ENCODE measurements around the gene CEP131. TPM values are rescaled to one million over a fixed set of nuclear protein-coding genes. Genes with fewer than 3 reads are reported as not detected.

Gene CEP131
- total RNA-seq, 1 experiment from 2014 or later, result 5.1 TPM

- Histone ChIP-seq H4K20me1 (ENCODE audit: insufficient read depth, low read depth, low read length) (no peaks in the 10 kb centered on the region; the same call in 1 of the 2 replicates), H3K4me3 (ENCODE audit: low read length) (no peak overlapping the region), H3K9me2 (replicated peaks; ENCODE audit: insufficient read depth, low read length) (no peaks in the 10 kb centered on the region), H2AFZ (ENCODE audit: low read length) (no peak overlapping the region), H3K9ac (ENCODE audit: low read length) (no peak overlapping the region), H3K27ac (ENCODE audit: low read length) (no peak overlapping the region), H3K4me2 (ENCODE audit: low read depth, low read length, poor library complexity, severe bottlenecking) (no peak overlapping the region), H3K4me1 (ENCODE audit: low read length) (peaks cover 11% of the 10 kb centered on the region), H3K27me3 (ENCODE audit: low read length) (no peaks in the 10 kb centered on the region), H3K9me3 (ENCODE audit: low read length) (no peaks in the 10 kb centered on the region), H3K36me3 (ENCODE audit: insufficient read depth, low read length) (no peaks in the 10 kb centered on the region), H3K79me2 (ENCODE audit: low read length) (peaks cover 23% of the 10 kb centered on the region)
- no peak for DNase-seq
Observed at GRCh38 chr17:81233811-81234505, 11.2 kb upstream of the CEP131 start.

DNA sequence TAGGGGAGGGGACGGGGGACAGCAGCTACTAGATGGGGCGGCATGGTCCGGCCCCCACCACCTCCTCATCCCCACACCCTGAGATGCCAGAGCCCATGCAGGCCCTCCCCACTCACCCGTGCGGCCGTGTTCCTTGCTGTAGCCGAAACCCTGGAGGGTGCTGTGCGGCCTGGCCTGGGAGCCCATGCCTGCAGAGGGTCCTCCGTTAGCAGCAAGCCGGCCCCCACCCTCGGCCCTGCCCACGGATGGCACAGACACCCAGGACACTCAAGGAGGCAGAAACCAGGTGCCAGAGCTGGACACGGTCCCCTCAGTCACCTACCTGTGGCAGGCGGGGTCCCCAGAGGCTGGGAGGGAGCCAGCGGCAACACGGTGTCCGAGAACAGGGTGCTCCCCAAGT lies 10.6 kb upstream of the CEP131 start:
- no peak overlapping the region for H2AFZ ChIP-seq (ENCODE audit: low read length)
- H3K4me2 ChIP-seq (ENCODE audit: low read depth, low read length, poor library complexity, severe bottlenecking), result no peak overlapping the region
- no peak for DNase-seq
- H3K9me3 ChIP-seq (ENCODE audit: low read length), result no peaks in the 10 kb centered on the region
- H3K27me3 ChIP-seq (ENCODE audit: low read length), result no peaks in the 10 kb centered on the region
- H3K27ac ChIP-seq (ENCODE audit: low read length), result no peak overlapping the region
- no peaks in the 10 kb centered on the region for H3K36me3 ChIP-seq (ENCODE audit: insufficient read depth, low read length)
- H3K4me1 ChIP-seq (ENCODE audit: low read length), result peaks cover 11% of the 10 kb centered on the region
- peaks cover 19% of the 10 kb centered on the region for H3K79me2 ChIP-seq (ENCODE audit: low read length)
- no peaks in the 10 kb centered on the region; the same call in 1 of the 2 replicates for H4K20me1 ChIP-seq (ENCODE audit: insufficient read depth, low read depth, low read length)
- no peak overlapping the region for H3K9ac ChIP-seq (ENCODE audit: low read length)
- no peaks in the 10 kb centered on the region for H3K9me2 ChIP-seq (replicated peaks; ENCODE audit: insufficient read depth, low read length)
- H3K4me3 ChIP-seq (ENCODE audit: low read length), result no peak overlapping the region

- H3K36me3 ChIP-seq (ENCODE audit: insufficient read depth, low read length), result no peaks in the 10 kb centered on the region
- H3K9me3 ChIP-seq (ENCODE audit: low read length), result no peaks in the 10 kb centered on the region
- H3K4me2 ChIP-seq (ENCODE audit: low read depth, low read length, poor library complexity, severe bottlenecking), result no peak overlapping the region
- no peak for DNase-seq
- H3K79me2 ChIP-seq (ENCODE audit: low read length), result peaks cover 14% of the 10 kb centered on the region
- H3K4me3 ChIP-seq (ENCODE audit: low read length), result no peak overlapping the region
- no peaks in the 10 kb centered on the region for H3K9me2 ChIP-seq (replicated peaks; ENCODE audit: insufficient read depth, low read length)
- no peaks in the 10 kb centered on the region for H3K27me3 ChIP-seq (ENCODE audit: low read length)
- no peaks in the 10 kb centered on the region; the same call in 1 of the 2 replicates for H4K20me1 ChIP-seq (ENCODE audit: insufficient read depth, low read depth, low read length)
- peaks cover 6% of the 10 kb centered on the region for H3K4me1 ChIP-seq (ENCODE audit: low read length)
- no peak overlapping the region for H3K27ac ChIP-seq (ENCODE audit: low read length)
- no peak overlapping the region for H3K9ac ChIP-seq (ENCODE audit: low read length)
- no peak overlapping the region for H2AFZ ChIP-seq (ENCODE audit: low read length)
Observed at GRCh38 chr17:81232616-81233241, 10.0 kb upstream of the CEP131 start.

DNA sequence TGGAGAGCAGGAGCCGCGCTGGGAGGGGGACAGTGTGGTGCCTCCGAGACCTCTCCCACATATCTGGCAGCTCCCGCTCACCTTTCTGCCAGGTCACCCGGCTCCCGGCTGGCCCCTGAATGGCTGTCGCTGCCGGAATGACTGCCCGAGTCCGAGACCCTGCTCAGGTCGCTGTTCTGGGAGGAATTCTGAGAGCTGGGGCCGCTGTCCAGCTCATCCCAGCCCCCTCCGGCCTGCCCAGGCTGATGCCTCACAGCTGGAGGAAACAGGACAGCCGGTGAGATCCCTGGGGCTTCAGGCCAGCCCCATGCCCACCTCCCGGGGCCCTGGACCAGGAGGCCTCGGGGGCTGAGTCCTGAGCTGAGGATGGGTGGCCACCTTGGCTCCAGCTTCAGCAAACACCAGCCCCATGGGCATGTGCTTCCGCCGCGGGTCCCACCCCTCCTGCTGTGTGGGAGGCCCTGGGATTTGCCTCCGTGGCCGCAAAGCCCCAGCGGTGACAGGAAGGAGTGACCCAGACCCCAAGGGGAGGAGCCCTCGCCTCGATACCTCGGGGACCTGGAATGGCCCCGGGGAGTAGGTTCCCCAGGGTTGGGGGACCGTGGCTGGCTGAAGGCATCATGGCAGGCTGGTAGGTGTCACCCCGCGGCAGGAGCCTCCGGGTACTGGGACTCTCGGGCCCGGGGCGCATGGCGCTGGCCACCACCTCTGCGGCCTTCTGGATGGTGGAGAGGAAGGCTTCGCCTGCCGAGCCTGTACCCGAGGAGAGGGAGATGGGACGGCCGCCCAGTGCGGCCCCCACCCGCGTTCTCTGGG lies 9.2 kb upstream of the CEP131 start:
- no peaks in the 10 kb centered on the region for H3K27me3 ChIP-seq (ENCODE audit: low read length)
- no peak overlapping the region for H3K4me3 ChIP-seq (ENCODE audit: low read length)
- H3K4me1 ChIP-seq (ENCODE audit: low read length), result no peaks in the 10 kb centered on the region
- no peak overlapping the region for H3K4me2 ChIP-seq (ENCODE audit: low read depth, low read length, poor library complexity, severe bottlenecking)
- no peak for DNase-seq
- peaks cover 6% of the 10 kb centered on the region for H3K79me2 ChIP-seq (ENCODE audit: low read length)
- H4K20me1 ChIP-seq (ENCODE audit: insufficient read depth, low read depth, low read length), result no peaks in the 10 kb centered on the region
- H3K9me2 ChIP-seq (replicated peaks; ENCODE audit: insufficient read depth, low read length), result no peaks in the 10 kb centered on the region
- no peaks in the 10 kb centered on the region for H3K9me3 ChIP-seq (ENCODE audit: low read length)
- H3K9ac ChIP-seq (ENCODE audit: low read length), result no peak overlapping the region
- no peaks in the 10 kb centered on the region for H3K36me3 ChIP-seq (ENCODE audit: insufficient read depth, low read length)
- H2AFZ ChIP-seq (ENCODE audit: low read length), result no peak overlapping the region
- H3K27ac ChIP-seq (ENCODE audit: low read length), result no peak overlapping the region

DNA sequence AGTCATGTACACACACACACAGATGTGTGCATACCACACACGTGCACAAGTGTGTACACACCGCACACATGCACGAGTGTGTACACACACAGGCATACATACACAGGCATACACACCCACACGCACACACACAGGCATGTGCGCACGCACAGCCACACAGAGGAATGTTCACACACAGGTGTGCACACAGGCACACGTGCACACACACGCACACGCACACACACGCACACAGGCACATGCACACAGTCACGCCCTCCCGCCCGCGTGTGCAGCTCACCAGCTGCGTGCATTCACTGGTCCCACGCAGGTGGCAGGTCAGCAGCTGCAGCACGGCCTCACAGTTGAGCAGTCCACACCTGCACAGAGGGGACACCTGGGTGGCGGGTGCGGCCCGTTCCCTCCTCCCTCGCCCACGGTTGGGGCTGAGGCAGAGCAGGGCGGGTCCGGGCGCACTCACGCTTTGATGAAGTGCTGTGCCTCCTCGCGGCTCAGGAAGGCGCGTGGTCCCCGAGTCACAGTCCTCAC lies 8.4 kb upstream of the CEP131 start:
- Histone ChIP-seq H3K9ac (ENCODE audit: low read length) (no peak overlapping the region), H3K27ac (ENCODE audit: low read length) (no peak overlapping the region), H3K27me3 (ENCODE audit: low read length) (no peaks in the 10 kb centered on the region), H3K4me2 (ENCODE audit: low read depth, low read length, poor library complexity, severe bottlenecking) (no peak overlapping the region), H3K4me3 (ENCODE audit: low read length) (no peak overlapping the region), H3K79me2 (ENCODE audit: low read length) (no peaks in the 10 kb centered on the region; the same call in 1 of the 2 replicates), H3K9me2 (replicated peaks; ENCODE audit: insufficient read depth, low read length) (no peaks in the 10 kb centered on the region), H2AFZ (ENCODE audit: low read length) (no peak overlapping the region), H3K36me3 (ENCODE audit: insufficient read depth, low read length) (no peaks in the 10 kb centered on the region), H3K4me1 (ENCODE audit: low read length) (no peaks in the 10 kb centered on the region), H4K20me1 (ENCODE audit: insufficient read depth, low read depth, low read length) (no peaks in the 10 kb centered on the region), H3K9me3 (ENCODE audit: low read length) (no peaks in the 10 kb centered on the region)
- no peak for DNase-seq

DNA sequence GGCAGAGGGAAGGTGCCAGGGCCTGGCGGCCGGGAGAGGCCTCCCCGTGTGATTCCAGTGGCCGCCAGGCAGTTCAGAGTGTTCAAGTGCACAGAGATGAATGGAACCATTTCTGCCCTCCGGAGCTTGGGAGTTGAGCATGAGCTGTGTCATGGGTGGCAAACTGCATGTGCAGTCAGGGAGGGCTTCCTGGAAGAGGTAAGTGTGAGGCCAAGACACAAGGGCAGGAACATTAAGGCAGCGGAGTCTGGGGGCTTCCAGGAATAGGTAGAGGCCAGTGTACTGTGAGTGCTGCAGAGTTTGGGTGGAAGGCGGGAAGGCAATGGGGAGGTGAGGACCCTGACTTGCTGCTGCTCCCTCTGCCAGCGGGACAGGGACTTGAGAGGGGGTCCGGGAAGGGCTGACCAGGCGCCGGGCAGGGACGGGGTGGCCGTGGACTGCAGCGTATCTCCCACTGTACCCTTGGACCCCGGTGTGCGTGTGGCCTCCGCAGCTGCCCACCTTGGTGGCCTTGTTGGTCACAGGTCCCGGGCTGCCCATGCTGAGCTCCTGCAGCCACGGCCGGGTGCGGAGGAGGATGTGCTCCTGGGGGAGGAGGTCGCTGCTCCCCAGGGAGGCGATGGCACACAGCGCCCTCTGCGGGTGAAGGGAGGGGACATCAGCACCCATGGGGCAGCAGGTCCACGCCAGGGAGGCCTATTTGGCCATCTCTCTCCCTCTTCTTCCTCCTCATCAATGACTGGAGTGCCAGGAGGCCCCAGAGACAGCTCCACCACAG lies 7.5 kb upstream of the CEP131 start:
- no peak overlapping the region for H3K4me2 ChIP-seq (ENCODE audit: low read depth, low read length, poor library complexity, severe bottlenecking)
- no peaks in the 10 kb centered on the region for H3K27me3 ChIP-seq (ENCODE audit: low read length)
- H3K79me2 ChIP-seq (ENCODE audit: low read length), result no peaks in the 10 kb centered on the region
- H4K20me1 ChIP-seq (ENCODE audit: insufficient read depth, low read depth, low read length), result no peaks in the 10 kb centered on the region
- H3K9ac ChIP-seq (ENCODE audit: low read length), result no peak overlapping the region
- no peak overlapping the region for H3K27ac ChIP-seq (ENCODE audit: low read length)
- H3K4me3 ChIP-seq (ENCODE audit: low read length), result no peak overlapping the region
- no peak overlapping the region for H2AFZ ChIP-seq (ENCODE audit: low read length)
- H3K9me2 ChIP-seq (replicated peaks; ENCODE audit: insufficient read depth, low read length), result no peaks in the 10 kb centered on the region
- no peaks in the 10 kb centered on the region for H3K9me3 ChIP-seq (ENCODE audit: low read length)
- H3K36me3 ChIP-seq (ENCODE audit: insufficient read depth, low read length), result no peaks in the 10 kb centered on the region
- peak; percentile 79 for DNase-seq
- no peaks in the 10 kb centered on the region for H3K4me1 ChIP-seq (ENCODE audit: low read length)

GRCh38 chr17:81229666-81229920 lies 6.8 kb upstream of the CEP131 start:
- DNase-seq, result no peak

More at GRCh38 chr17:81229666-81229920, 6.8 kb upstream of the CEP131 start:
- Histone ChIP-seq H3K79me2 (ENCODE audit: low read length) (no peaks in the 10 kb centered on the region), H3K36me3 (ENCODE audit: insufficient read depth, low read length) (no peaks in the 10 kb centered on the region), H3K4me1 (ENCODE audit: low read length) (no peaks in the 10 kb centered on the region), H3K4me2 (ENCODE audit: low read depth, low read length, poor library complexity, severe bottlenecking) (no peak overlapping the region), H4K20me1 (ENCODE audit: insufficient read depth, low read depth, low read length) (no peaks in the 10 kb centered on the region), H3K27me3 (ENCODE audit: low read length) (no peaks in the 10 kb centered on the region), H3K9me2 (replicated peaks; ENCODE audit: insufficient read depth, low read length) (no peaks in the 10 kb centered on the region), H3K27ac (ENCODE audit: low read length) (no peak overlapping the region), H3K9ac (ENCODE audit: low read length) (no peak overlapping the region), H3K9me3 (ENCODE audit: low read length) (no peaks in the 10 kb centered on the region), H2AFZ (ENCODE audit: low read length) (no peak overlapping the region), H3K4me3 (ENCODE audit: low read length) (no peak overlapping the region)
